ENCODE results near the gene PCDH17.

The PCDH17 gene

GRCh38 chr13:57633950-57634838 is 2.6 kb downstream of the PCDH17 start:
- Histone ChIP-seq H3K4me3 (peak overlapping the region; percentile 4 to 27 (median 13)), H3K27ac (no peak overlapping the region)

GRCh38 chr13:57634839-57635165 is 3.3 kb downstream of the PCDH17 start:
- no peak overlapping the region for H3K27ac ChIP-seq
- peak overlapping the region in 6 of 7 experiments; percentile 4 to 27 (median 13) for H3K4me3 ChIP-seq

- no peak overlapping the region for H3K27ac ChIP-seq
- no peak overlapping the region for H3K4me3 ChIP-seq
These were observed 4.1 kb downstream of the PCDH17 start for GRCh38 chr13:57635541-57636085.

DNA sequence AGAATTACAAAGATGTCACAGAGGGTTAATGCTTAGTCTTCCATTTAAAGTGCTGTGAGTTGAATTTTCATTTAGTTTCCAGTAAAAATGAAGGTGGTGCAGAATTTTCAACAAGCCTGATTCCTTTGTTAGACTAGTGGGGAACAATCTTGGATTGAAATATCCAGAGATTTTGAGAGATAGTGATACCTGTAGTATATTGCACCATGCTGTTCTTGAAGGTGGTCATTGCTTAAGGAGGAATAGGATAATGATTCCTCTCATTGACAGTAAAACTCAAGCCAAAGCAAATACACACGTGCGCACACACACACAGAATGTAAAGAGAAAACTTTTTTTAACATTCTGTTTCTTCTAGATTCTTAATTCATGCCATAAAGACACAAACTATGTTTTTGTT is 5.3 kb downstream of the PCDH17 start:
- H3K4me3 ChIP-seq, result no peak overlapping the region
- no peak overlapping the region for H3K27ac ChIP-seq

- Histone ChIP-seq H3K27ac (no peak overlapping the region), H3K4me3 (no peak overlapping the region)
These were observed 6.0 kb downstream of the PCDH17 start for GRCh38 chr13:57637515-57637914.

GRCh38 chr13:57638186-57638890 is 6.8 kb downstream of the PCDH17 start:
- Histone ChIP-seq H3K27ac (no peak overlapping the region), H3K4me3 (no peak overlapping the region)

GRCh38 chr13:57640607-57641006 is 9.1 kb downstream of the PCDH17 start:
- Histone ChIP-seq H3K4me3 (no peak overlapping the region), H3K27ac (no peak overlapping the region)

DNA sequence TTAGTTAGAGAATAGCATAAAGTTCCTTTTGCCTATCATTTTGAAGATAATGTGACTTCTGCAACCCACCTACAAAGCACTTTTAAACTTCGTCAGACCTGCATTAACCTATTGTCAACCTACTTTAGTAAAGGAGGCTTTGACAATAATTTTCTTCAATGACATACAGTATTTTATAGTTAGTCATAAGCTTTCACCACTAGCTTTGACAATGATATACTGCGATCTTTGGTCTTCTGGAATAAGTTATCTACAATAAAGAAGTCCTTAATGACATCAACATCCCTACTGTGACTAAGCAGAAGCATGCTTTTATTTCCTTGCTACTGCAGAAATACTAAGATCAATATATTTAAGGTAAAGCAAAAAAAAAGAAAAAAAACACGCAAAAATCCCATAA is 9.5 kb downstream of the PCDH17 start:
- Histone ChIP-seq H3K27ac (no peak overlapping the region), H3K4me3 (no peak overlapping the region)

GRCh38 chr13:57644106-57644505 is 12.6 kb downstream of the PCDH17 start:
- no peak overlapping the region for H3K27ac ChIP-seq
- H3K4me3 ChIP-seq, result no peak overlapping the region

DNA sequence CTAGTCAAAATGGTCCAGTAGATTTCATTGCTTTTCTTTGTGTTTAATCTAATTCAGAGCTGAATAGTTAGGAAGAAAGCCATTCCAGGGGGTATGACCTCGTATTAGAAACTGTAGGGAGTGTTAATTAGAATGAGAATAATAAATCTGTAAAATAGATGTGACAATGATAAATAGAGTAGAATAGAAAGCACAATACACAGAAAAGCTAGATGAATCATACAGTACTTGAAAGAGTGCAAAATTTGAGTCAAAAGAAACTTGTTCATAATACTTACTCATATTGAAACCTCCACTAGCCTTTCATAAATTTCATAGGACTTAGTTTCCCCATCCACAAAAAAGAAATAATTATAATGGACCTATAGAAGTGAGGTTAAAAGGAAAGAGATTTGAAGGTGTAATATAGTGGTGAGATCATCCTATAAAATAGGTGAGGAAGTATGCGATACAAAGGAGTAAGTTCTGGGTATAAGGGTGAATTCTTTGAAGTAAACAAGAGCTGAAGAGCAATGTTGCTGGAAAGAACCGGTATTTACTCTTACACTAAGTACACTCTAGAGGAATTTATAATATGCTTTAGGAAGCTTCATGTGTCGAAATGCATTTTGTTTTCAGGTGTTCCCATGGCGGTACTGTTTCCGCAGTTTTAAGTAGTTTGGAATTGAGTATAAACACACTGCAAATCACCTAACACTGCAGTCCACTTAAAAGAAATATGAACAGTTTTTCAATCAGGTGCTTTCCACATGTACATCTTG is 21.9 kb downstream of the PCDH17 start:
- H3K4me3 ChIP-seq, result no peak overlapping the region
- no peak overlapping the region for H3K27ac ChIP-seq

DNA sequence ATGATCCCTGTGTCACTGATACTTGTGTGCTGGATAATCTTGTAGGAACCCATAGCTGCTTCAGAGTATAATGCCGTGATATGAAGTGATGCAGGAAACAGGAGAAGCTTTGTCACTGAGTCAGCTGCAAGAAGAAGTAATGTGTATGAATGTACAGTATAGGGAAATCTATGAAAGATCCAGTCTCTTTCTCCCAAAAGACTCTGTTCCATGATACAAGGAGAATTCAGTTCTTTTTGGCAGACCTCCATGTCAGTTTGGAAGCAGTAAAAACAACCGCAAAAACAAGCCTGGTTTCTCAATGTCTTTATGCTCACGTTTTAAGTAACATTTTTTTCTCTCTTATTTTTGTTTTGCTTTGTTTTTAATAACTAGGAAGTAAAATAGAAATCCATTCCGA is 33.9 kb downstream of the PCDH17 start:
- Histone ChIP-seq H3K4me3 (no peak overlapping the region), H3K27ac (no peak overlapping the region)

- Histone ChIP-seq H3K4me3 (no peak overlapping the region), H3K27ac (no peak overlapping the region)
These were observed 34.8 kb downstream of the PCDH17 start for GRCh38 chr13:57666131-57666953.

GRCh38 chr13:57672168-57672567 is 40.6 kb downstream of the PCDH17 start:
- no peak overlapping the region for H3K4me3 ChIP-seq
- no peak overlapping the region for H3K27ac ChIP-seq

- Histone ChIP-seq H3K27ac (no peak overlapping the region), H3K4me3 (no peak overlapping the region)
These were observed 41.7 kb downstream of the PCDH17 start for GRCh38 chr13:57673197-57673596.

DNA sequence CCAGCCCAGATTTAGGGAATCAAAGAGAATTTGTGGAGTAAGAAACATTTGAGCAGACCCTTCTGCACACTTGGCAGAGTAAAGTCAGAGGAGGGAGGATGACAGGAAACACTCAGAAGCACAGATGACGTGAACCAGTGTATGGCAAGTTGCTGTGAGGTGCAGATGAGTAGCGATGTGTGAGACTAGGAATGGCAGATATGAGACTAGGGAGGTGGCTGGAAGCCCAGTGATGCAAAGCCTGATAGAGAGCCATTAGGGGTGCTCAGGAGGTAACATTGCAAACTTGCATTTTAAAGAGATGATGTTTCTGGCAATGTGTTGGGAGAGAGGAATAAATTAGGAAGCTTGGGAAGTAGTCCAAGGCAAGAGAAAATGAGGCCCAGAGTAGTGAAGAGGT is 44.0 kb downstream of the PCDH17 start:
- H3K4me3 ChIP-seq, result no peak overlapping the region

DNA sequence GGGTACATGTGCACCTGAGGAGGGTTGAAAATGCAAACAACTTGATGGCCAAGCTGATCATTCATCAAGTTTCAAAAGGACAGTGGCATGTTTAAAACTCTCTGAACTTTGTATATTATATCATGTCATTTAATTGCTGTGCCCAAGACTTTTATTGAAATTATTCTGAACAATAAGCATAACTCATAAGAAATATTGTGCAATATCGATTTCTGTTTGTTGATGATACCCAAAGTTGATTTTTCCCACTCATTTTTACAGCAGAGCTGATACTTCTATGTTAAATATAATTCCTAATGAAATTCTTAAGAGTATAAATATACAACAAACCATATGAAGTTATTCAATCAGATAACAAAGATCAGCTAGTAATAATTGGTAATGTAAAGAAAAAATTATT is 49.1 kb downstream of the PCDH17 start:
- Histone ChIP-seq H3K27ac (no peak overlapping the region), H3K4me3 (no peak overlapping the region)

More for the DNA sequence above, 44.0 kb downstream of the PCDH17 start:
- no peak overlapping the region for H3K27ac ChIP-seq

DNA sequence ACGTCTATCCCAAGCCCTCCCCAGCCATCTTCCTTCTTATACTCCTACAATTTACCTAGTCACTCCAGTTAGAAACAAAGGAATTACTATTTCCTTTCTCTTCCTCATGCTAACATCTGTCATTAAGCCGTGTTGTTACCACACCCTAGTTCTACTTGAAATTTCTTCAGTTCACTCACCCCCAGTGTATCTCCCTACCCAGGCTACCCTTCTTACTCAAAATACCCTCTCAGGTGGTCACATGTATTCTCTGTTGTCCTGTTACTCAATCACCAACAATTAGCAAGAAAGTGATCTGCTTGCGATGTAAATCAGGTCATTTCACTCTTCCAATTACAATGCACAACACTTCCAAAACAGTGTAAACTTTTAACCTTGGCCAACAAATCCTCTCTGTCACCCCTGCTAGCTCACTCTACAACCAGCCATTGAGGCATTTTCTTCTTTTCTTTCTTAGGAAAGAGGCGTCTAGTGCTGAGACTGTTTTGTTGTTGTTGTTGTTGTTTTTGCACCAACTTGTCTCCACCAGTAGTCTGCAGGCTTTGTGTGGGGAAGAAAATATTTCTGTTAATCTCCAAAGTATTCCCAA is 50.7 kb downstream of the PCDH17 start:
- Histone ChIP-seq H3K27ac (no peak overlapping the region), H3K4me3 (no peak overlapping the region)

- no peak overlapping the region for H3K27ac ChIP-seq
- H3K4me3 ChIP-seq, result no peak overlapping the region
These were observed 67.3 kb downstream of the PCDH17 start for GRCh38 chr13:57698851-57699250.

DNA sequence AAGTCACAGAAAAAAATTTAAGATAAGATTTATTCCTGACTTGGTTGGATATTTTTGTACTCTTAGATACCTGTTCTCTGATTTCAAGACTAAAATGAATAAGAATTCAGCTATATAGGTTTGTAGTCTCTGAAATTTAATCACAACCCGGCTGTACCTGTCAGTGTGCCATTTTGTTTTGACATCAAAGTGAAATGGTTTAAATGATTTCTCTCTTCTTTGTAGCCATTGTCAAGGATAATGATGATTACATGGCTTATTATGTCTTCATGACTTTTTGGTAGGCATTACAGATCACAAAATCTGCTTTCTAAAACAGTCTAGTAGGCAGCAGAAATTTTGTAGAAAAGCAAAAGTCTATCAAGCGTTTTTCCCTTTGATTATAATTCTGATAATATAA is 72.5 kb downstream of the PCDH17 start:
- no peak overlapping the region for H3K27ac ChIP-seq
- no peak overlapping the region for H3K4me3 ChIP-seq

Measured in skin epidermis (tissue), 12 donors.